ENCODE measurements around the gene KRT28.

KRT28 gene

GRCh38 chr17:40796846-40797245, 2.9 kb downstream of the KRT28 start:
- no peak for TF ChIP-seq CTCF (IDR thresholded peaks at IDR 0.05)
- Histone ChIP-seq H3K4me3 (no peak overlapping the region), H3K27ac (no peak overlapping the region)
- no peak for DNase-seq (ENCODE audit: low spot score)

GRCh38 chr17:40795019-40795667, 4.6 kb downstream of the KRT28 start:
- TF ChIP-seq CTCF (IDR thresholded peaks at IDR 0.05), result no peak
- H3K4me3 ChIP-seq, result no peak overlapping the region
- H3K27ac ChIP-seq, result no peak overlapping the region
- no peak for DNase-seq (ENCODE audit: low spot score)

GRCh38 chr17:40794466-40794865, 5.3 kb downstream of the KRT28 start:
- Histone ChIP-seq H3K27ac (no peak overlapping the region), H3K4me3 (no peak overlapping the region)
- no peak for DNase-seq (ENCODE audit: low spot score)
- TF ChIP-seq CTCF (IDR thresholded peaks at IDR 0.05), result no peak

- Histone ChIP-seq H3K4me3 (no peak overlapping the region), H3K27ac (no peak overlapping the region)
- no peak for DNase-seq (ENCODE audit: low spot score)
- TF ChIP-seq CTCF (IDR thresholded peaks at IDR 0.05), result no peak
These were observed 5.9 kb downstream of the KRT28 start for GRCh38 chr17:40793832-40794231.

GRCh38 chr17:40791787-40792436, 7.8 kb downstream of the KRT28 start:
- Histone ChIP-seq H3K4me3 (no peak overlapping the region), H3K27ac (no peak overlapping the region)
- no peak for TF ChIP-seq CTCF (IDR thresholded peaks at IDR 0.05)
- no peak for DNase-seq (ENCODE audit: low spot score)

GRCh38 chr17:40791111-40791510, 8.6 kb downstream of the KRT28 start:
- no peak for DNase-seq (ENCODE audit: low spot score)
- Histone ChIP-seq H3K27ac (no peak overlapping the region), H3K4me3 (no peak overlapping the region)
- TF ChIP-seq CTCF (IDR thresholded peaks at IDR 0.05), result no peak

- TF ChIP-seq CTCF (IDR thresholded peaks at IDR 0.05), result no peak
- no peak for DNase-seq (ENCODE audit: low spot score)
- Histone ChIP-seq H3K27ac (no peak within 1 kb of the TSS), H3K4me3 (no peak within 1 kb of the TSS)
These were observed 17.3 kb downstream of the KRT28 start, which contains the start of gene KRT27 for GRCh38 chr17:40782450-40782849. Gene KRT27 (minus strand): TSS chr17:40782550. CDS start chr17:40782493, 57 bp downstream.
